CD4-positive, CD25-positive, alpha-beta regulatory T cell (primary cell): ENCODE data around the gene CDK5RAP2. TPM values are rescaled to one million over a fixed set of nuclear protein-coding genes. Genes with fewer than 3 reads are reported as not detected.

Experiments used
- ATAC-seq, 2 donors: fragments of 150-1000 bp; cut with Tn5 transposase; one replicate each; pipeline ENCODE4 v1.10.0; 2021; ENCODE audit warnings: low read depth in 2 of 2, moderate number of reproducible peaks in 2 of 2, moderate library complexity in 1 of 2
- DNase-seq, 3 donors: peaks; one replicate each; pipeline versions ENCODE4 v3.0.0 to v3.0.0-alpha.2; 2012 to 2022; ENCODE audit warnings: mixed read lengths in 1 of 3
- H3K27ac ChIP-seq: one replicate; pipeline ENCODE4 v1.7.0; 2013; ENCODE audit warnings: mild to moderate bottlenecking, low read length; ENCODE audit not compliant: insufficient read depth, poor library complexity, severe bottlenecking
- H3K27me3 ChIP-seq: one replicate; pipeline ENCODE4 v1.7.0; 2013; ENCODE audit warnings: low read length; ENCODE audit not compliant: control insufficient read depth, insufficient read depth
- H3K36me3 ChIP-seq: one replicate; pipeline ENCODE4 v1.7.0; 2013; ENCODE audit warnings: mild to moderate bottlenecking, low read length, moderate library complexity; ENCODE audit not compliant: control insufficient read depth, insufficient read depth
- H3K4me1 ChIP-seq: 2 replicates; pipeline ENCODE4 v1.7.0; 2013; ENCODE audit warnings: mild to moderate bottlenecking, low read length; ENCODE audit not compliant: insufficient read depth, control insufficient read depth, poor library complexity, severe bottlenecking
- H3K4me3 ChIP-seq: one replicate; pipeline ENCODE4 v1.7.0; 2013; ENCODE audit warnings: low read depth, mild to moderate bottlenecking, low read length, moderate library complexity
- H3K9me3 ChIP-seq, 2 experiments: 1 replicate in 1 of 2; 2 replicates in 1 of 2; pipeline ENCODE4 v1.7.0; 2013; ENCODE audit warnings: low read length in 2 of 2, mild to moderate bottlenecking in 1 of 2, moderate library complexity in 1 of 2; ENCODE audit not compliant: control insufficient read depth in 2 of 2
- H3K27ac Mint-ChIP-seq, 3 donors: one replicate each; pipeline ENCODE4 v1.8.0; 2020 to 2022; ENCODE audit warnings: mild to moderate bottlenecking in 3 of 3, mixed read lengths in 3 of 3, moderate library complexity in 2 of 3
- H3K27me3 Mint-ChIP-seq: one replicate; pipeline ENCODE4 v1.8.0; 2022; ENCODE audit warnings: mild to moderate bottlenecking, mixed read lengths
- H3K36me3 Mint-ChIP-seq: one replicate; pipeline ENCODE4 v1.8.0; 2020; ENCODE audit warnings: mixed read lengths
- H3K4me1 Mint-ChIP-seq, 4 donors: one replicate each; pipeline ENCODE4 v1.8.0; 2020 to 2022; ENCODE audit warnings: mixed read lengths in 4 of 4, mild to moderate bottlenecking in 1 of 4
- H3K4me3 Mint-ChIP-seq, 4 donors: one replicate each; pipeline ENCODE4 v1.8.0; 2020 to 2022; ENCODE audit warnings: mild to moderate bottlenecking in 4 of 4, mixed read lengths in 4 of 4, moderate library complexity in 3 of 4
- H3K9me3 Mint-ChIP-seq, 7 donors: one replicate each; pipeline ENCODE4 v1.8.0; 2020 to 2022; ENCODE audit warnings: mixed read lengths in 7 of 7, mild to moderate bottlenecking in 3 of 7, moderate library complexity in 2 of 7
- polyA plus RNA-seq, 4 donors: library from polyadenylated mRNA; unstranded; fragments of 300-500 nt; fragmentation: Illumina TruSeq; gene quantifications; one replicate each; pipeline ENCODE4 v1.2.3, GENCODE V29; 2021
- total RNA-seq: library from RNA; stranded (reverse); gene quantifications from one replicate; pipeline ENCODE4 v1.2.3, GENCODE V29; 2022

The CDK5RAP2 gene
- total and polyA plus RNA-seq, 5 donors from 2014 or later = 14.6 to 64.5 (median 16.9) TPM

DNA sequence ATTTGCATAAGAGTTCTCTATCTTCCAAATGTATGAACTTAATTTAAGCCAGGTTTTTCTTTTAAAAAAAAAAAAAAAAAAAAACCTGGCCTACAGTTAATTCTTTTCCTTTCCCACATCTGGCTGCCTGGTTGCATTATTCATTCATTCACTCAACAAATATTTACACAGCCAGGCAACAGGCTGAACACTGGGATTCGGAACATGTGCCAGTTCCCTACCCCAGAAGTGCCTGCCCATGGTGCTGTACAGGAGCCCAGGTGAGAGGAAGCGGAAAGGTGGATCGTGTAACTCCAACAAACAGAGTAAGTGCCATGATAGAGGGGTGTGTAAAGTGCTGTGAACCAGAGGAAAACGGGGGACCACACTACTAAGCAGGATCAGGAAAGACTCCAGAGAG is 93.6 kb downstream of the CDK5RAP2 start:
- no peaks in the 10 kb centered on the region for H3K27me3 ChIP-seq
- no peak overlapping the region for H3K4me3 ChIP-seq
- H3K36me3 Mint-ChIP-seq = peaks cover 52% of the 10 kb centered on the region
- H3K9me3 Mint-ChIP-seq = peaks cover 0 to 1% (median 0%) of the 10 kb centered on the region in 7 donors
- no peak for ATAC-seq
- no peaks in the 10 kb centered on the region for H3K9me3 ChIP-seq
- H3K27ac Mint-ChIP-seq = no peak overlapping the region
- no peak overlapping the region for H3K27ac ChIP-seq
- H3K4me1 ChIP-seq = no peaks in the 10 kb centered on the region
- peaks cover 73% of the 10 kb centered on the region for H3K36me3 ChIP-seq
- peaks cover 0 to 5% (median 2%) of the 10 kb centered on the region in 4 donors for H3K4me1 Mint-ChIP-seq
- no peak overlapping the region for H3K4me3 Mint-ChIP-seq
- no peaks in the 10 kb centered on the region for H3K27me3 Mint-ChIP-seq
- DNase-seq = no peak

DNA sequence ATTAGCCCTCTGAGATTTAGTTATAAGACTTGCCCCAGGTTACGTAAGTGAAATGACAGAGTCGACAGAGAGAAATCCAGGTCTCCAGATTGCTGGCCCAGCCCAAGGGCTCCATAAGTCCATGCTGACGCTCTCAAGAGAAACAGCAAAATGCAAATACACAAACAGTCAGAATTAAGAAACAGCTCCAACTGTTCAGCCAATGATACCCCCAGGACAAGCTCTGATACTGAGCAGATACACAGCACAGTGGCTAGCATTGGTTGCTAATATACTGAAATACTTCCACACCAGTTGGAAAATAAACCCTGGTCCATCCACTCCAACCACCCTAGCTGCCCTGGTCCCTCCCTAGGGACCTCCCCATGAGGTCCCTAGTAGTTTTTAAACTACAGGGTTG is 94.2 kb downstream of the CDK5RAP2 start:
- H3K9me3 Mint-ChIP-seq = peaks cover 0 to 1% (median 0%) of the 10 kb centered on the region in 7 donors
- H3K4me3 Mint-ChIP-seq = no peak overlapping the region
- H3K9me3 ChIP-seq = no peaks in the 10 kb centered on the region
- no peaks in the 10 kb centered on the region for H3K27me3 ChIP-seq
- no peaks in the 10 kb centered on the region for H3K4me1 ChIP-seq
- H3K27ac Mint-ChIP-seq = peak overlapping the region in 1 of 3 donors; percentile 12
- peaks cover 52% of the 10 kb centered on the region for H3K36me3 Mint-ChIP-seq
- ATAC-seq (no peak), DNase-seq (no peak)
- peaks cover 0 to 5% (median 2%) of the 10 kb centered on the region in 4 donors for H3K4me1 Mint-ChIP-seq
- peaks cover 70% of the 10 kb centered on the region for H3K36me3 ChIP-seq
- H3K4me3 ChIP-seq = no peak overlapping the region
- no peaks in the 10 kb centered on the region for H3K27me3 Mint-ChIP-seq
- no peak overlapping the region for H3K27ac ChIP-seq

DNA sequence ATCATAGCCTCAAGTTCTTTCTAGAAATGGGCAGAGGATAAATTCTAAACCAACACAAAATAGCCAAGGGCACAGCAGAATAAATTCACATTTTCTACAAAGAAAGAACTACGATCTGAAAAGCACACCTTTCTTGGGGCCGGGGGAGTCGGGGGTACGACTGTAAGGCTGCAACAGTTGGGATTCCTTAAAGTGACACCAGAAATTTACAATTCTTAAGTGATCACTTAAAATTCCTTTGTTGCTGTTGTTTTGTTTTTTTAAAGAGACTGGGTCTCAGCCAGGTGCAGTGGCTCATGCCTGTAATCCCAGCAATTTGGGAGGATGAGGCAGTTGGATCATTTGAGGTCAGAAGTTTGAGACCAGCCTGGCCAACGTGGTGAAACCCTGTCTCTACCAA is 95.8 kb downstream of the CDK5RAP2 start:
- Mint-ChIP-seq H3K27me3 (no peaks in the 10 kb centered on the region), H3K4me3 (no peak overlapping the region)
- no peak for ATAC-seq

DNA sequence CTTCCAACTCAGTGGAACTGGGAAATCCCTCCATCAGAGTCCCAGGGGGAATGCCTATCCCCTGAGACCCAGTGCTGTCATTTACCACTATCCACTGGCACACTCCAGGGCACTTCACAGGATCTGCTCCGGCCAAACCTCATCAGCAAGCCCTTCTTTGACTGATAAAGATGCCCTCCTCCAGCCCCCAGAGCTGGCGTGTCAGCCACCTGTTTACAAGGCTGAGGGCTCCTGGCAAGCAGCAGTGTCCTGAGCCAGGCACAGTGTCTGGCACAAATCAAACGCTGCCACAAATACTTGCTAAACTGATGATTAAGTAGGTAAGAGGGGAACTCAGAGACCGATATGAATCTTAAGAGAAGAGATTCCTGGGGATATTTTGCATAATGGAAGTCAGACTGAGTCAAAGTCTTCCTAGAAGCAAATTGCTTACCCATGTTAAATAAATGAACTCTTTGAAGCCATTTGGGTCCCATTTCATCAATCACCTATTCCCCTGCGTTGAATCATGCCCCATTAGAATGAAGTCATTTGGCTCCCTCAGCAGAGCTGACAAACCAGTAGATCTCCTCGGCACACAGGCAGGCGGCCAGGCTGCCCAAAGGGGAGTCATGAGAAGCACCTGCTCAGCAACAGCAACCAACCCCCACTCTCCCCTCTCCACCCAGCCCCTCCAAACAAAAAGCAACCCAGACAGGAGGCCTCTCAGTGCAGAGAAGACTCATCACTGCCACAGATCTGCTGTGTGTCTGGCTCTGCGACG is 97.4 kb downstream of the CDK5RAP2 start:
- H3K4me1 Mint-ChIP-seq = peaks cover 4 to 15% (median 4%) of the 10 kb centered on the region in 4 donors
- Histone ChIP-seq H3K27ac (no peak overlapping the region), H3K4me1 (no peaks in the 10 kb centered on the region), H3K27me3 (no peaks in the 10 kb centered on the region), H3K36me3 (peaks cover 59% of the 10 kb centered on the region), H3K9me3 (no peaks in the 10 kb centered on the region), H3K4me3 (no peak overlapping the region)
- no peaks in the 10 kb centered on the region for H3K9me3 Mint-ChIP-seq
- H3K36me3 Mint-ChIP-seq = peaks cover 36% of the 10 kb centered on the region
- no peak for DNase-seq
- no peak overlapping the region for H3K4me3 Mint-ChIP-seq
- no peak overlapping the region for H3K27ac Mint-ChIP-seq
- H3K27me3 Mint-ChIP-seq = no peaks in the 10 kb centered on the region
- no peak for ATAC-seq

More for the DNA sequence above, 95.8 kb downstream of the CDK5RAP2 start:
- Histone ChIP-seq H3K4me1 (no peaks in the 10 kb centered on the region), H3K36me3 (peaks cover 63% of the 10 kb centered on the region), H3K27me3 (no peaks in the 10 kb centered on the region), H3K27ac (no peak overlapping the region), H3K9me3 (no peaks in the 10 kb centered on the region), H3K4me3 (no peak overlapping the region)
- H3K4me1 Mint-ChIP-seq = peaks cover 2 to 6% (median 4%) of the 10 kb centered on the region in 4 donors
- peaks cover 0 to 1% (median 0%) of the 10 kb centered on the region in 7 donors for H3K9me3 Mint-ChIP-seq
- DNase-seq = no peak
- peaks cover 41% of the 10 kb centered on the region for H3K36me3 Mint-ChIP-seq
- H3K27ac Mint-ChIP-seq = peak overlapping the region in 1 of 3 donors; percentile 28

DNA sequence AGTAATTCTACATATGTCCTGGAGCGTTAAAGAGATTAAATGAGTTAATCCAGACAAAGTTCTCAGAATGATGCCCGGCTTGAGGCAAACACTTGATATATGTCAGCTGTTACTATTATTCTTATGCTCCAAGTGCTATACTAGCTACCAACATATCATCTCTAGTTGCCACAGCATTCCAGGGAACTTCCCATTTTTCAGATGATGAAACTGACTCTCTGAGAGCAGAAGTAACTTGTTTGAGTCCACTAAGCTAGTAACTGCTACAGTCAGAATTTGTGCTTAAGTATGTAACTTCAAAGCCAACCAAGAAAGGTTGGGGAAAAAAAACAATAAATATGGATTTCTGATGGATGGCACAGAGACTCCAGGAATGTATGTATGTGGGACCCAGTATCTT is 98.1 kb downstream of the CDK5RAP2 start:
- no peak overlapping the region for H3K27ac Mint-ChIP-seq
- peaks cover 59% of the 10 kb centered on the region for H3K36me3 ChIP-seq
- H3K4me3 Mint-ChIP-seq = no peak overlapping the region
- DNase-seq = no peak
- peaks cover 4 to 17% (median 4%) of the 10 kb centered on the region in 4 donors for H3K4me1 Mint-ChIP-seq
- no peaks in the 10 kb centered on the region for H3K4me1 ChIP-seq
- H3K27ac ChIP-seq = no peak overlapping the region
- no peaks in the 10 kb centered on the region for H3K9me3 Mint-ChIP-seq
- no peak overlapping the region for H3K4me3 ChIP-seq
- no peak for ATAC-seq
- no peaks in the 10 kb centered on the region for H3K27me3 Mint-ChIP-seq
- no peaks in the 10 kb centered on the region for H3K9me3 ChIP-seq
- peaks cover 36% of the 10 kb centered on the region for H3K36me3 Mint-ChIP-seq
- no peaks in the 10 kb centered on the region for H3K27me3 ChIP-seq

DNA sequence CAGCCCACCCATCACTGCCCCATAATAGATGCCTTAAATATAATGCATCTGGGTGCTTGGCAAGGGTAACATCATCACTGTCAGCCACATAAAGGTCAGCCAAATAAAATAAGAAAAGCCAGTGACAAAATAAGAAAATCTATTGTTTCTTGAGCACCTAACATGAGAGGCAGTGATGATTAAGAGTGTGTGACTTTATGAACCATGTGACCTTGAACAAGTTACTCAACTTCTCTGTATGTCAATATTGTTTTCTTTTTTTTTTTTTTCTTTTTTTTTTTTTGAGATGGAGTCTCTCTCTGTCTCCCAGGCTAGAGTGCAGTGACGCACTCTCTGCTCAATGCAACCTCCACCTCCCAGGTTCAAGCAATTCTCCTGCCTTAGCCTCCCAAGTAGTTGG is 98.7 kb downstream of the CDK5RAP2 start:
- Histone ChIP-seq H3K9me3 (no peaks in the 10 kb centered on the region), H3K4me1 (no peaks in the 10 kb centered on the region), H3K27me3 (no peaks in the 10 kb centered on the region), H3K27ac (no peak overlapping the region), H3K4me3 (no peak overlapping the region), H3K36me3 (peaks cover 59% of the 10 kb centered on the region)
- H3K9me3 Mint-ChIP-seq = no peaks in the 10 kb centered on the region
- no peak for DNase-seq
- peak overlapping the region in 1 of 3 donors; percentile 26 for H3K27ac Mint-ChIP-seq
- no peak for ATAC-seq
- H3K4me1 Mint-ChIP-seq = peaks cover 4 to 17% (median 4%) of the 10 kb centered on the region in 4 donors
- H3K36me3 Mint-ChIP-seq = peaks cover 30% of the 10 kb centered on the region
- no peak overlapping the region for H3K4me3 Mint-ChIP-seq
- no peaks in the 10 kb centered on the region for H3K27me3 Mint-ChIP-seq

GRCh38 chr9:120480707-120481106 is 99.3 kb downstream of the CDK5RAP2 start:
- H3K9me3 ChIP-seq = no peaks in the 10 kb centered on the region
- Mint-ChIP-seq H3K9me3 (no peaks in the 10 kb centered on the region), H3K27me3 (no peaks in the 10 kb centered on the region), H3K4me3 (no peak overlapping the region), H3K36me3 (peaks cover 31% of the 10 kb centered on the region), H3K27ac (peak overlapping the region in 1 of 3 donors; percentile 15), H3K4me1 (peaks cover 4 to 17% (median 4%) of the 10 kb centered on the region in 4 donors)
- H3K4me3 ChIP-seq = no peak overlapping the region
- H3K4me1 ChIP-seq = no peaks in the 10 kb centered on the region
- H3K36me3 ChIP-seq = peaks cover 60% of the 10 kb centered on the region
- H3K27me3 ChIP-seq = no peaks in the 10 kb centered on the region
- ATAC-seq (no peak), DNase-seq (no peak)
- no peak overlapping the region for H3K27ac ChIP-seq

GRCh38 chr9:120478208-120478607 is 101.8 kb downstream of the CDK5RAP2 start:
- no peak overlapping the region for H3K4me3 ChIP-seq
- Mint-ChIP-seq H3K4me3 (no peak overlapping the region), H3K27ac (peak overlapping the region; percentile 20 to 54 (median 48)), H3K36me3 (peaks cover 48% of the 10 kb centered on the region), H3K9me3 (no peaks in the 10 kb centered on the region), H3K4me1 (peaks cover 6 to 17% (median 10%) of the 10 kb centered on the region in 4 donors), H3K27me3 (no peaks in the 10 kb centered on the region)
- H3K36me3 ChIP-seq = peaks cover 63% of the 10 kb centered on the region
- no peaks in the 10 kb centered on the region for H3K9me3 ChIP-seq
- no peaks in the 10 kb centered on the region for H3K4me1 ChIP-seq
- DNase-seq = no peak
- no peaks in the 10 kb centered on the region for H3K27me3 ChIP-seq
- H3K27ac ChIP-seq = no peak overlapping the region
- no peak for ATAC-seq
